WI38 (cell line): ENCODE results near the gene GUK1.
"Not testable (repeated sequence)": the region's sequence is repeated elsewhere in the genome, so short reads cannot be mapped to it uniquely, and the experiment has no call there.

Experiments
- H3K4me3 ChIP-seq: 2 replicates; pipeline ENCODE4 v1.5.1; 2011; ENCODE audit warnings: low read depth, mild to moderate bottlenecking, control low read depth, low read length
- CTCF ChIP-seq: IDR thresholded peaks from 2 replicates; pipeline ENCODE4 v1.5.1; 2012; ENCODE audit warnings: low read depth, mild to moderate bottlenecking, control low read depth, low read length

GUK1 gene

DNA sequence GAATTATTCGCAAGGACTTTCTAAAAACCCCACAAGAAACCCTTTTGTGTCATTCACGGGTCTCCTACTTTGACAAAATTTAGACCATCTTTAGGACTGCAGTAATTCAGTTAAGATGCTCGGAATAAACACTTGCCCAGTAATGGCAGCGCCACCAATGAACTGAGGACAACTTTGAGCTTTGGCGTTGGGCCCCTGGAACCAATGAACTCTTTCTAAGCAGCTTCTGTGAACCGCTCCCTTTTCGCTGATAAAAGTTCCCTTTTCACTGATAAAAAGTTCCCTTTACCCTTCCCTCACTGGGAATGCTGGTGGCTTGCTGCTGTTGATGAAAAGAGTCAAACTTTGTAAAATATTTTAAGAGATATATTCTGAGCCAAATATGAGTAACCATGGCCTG lies 29.5 kb upstream of the GUK1 start:
- no peak overlapping the region for H3K4me3 ChIP-seq
- TF ChIP-seq CTCF: no peak

DNA sequence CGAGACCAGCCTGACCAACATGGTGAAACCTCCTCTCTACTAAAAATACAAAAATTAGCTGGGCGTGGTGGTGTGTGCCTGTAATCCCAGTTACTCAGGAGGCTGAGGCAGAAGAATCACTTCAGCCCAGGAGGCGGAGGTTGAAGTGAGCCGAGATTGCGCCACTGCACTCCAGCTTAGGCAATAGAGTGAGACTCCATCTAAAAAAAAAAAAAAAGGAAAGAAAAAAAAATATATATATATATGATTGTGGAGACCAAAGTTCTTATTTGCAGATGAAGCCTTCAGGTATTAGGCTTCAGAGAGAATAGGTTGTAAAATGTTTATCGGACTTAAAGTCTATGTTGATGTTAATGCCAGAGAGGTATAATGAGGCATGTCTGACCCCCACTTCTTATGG lies 28.8 kb upstream of the GUK1 start:
- H3K4me3 ChIP-seq: not testable (repeated sequence)

DNA sequence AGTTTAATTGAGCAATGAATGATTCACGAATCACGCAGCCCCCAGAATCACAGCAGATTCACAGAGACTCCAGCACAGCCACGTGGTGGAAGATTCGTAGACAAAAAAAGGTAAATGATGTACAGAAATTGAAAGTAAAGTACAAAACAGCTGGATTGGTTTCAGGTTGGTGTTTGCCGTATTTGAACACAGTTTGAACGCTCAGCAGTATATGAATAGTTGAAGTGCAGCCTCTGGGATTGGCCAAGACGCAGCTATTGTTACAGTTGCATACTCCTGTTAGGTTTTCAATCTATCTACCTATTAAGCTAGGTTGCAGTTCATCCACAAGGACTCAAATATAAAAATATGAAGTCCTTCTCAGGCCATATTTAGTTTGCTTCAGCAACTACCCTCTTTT lies 27.9 kb upstream of the GUK1 start:
- TF ChIP-seq CTCF: no peak
- H3K4me3 ChIP-seq: no peak overlapping the region

DNA sequence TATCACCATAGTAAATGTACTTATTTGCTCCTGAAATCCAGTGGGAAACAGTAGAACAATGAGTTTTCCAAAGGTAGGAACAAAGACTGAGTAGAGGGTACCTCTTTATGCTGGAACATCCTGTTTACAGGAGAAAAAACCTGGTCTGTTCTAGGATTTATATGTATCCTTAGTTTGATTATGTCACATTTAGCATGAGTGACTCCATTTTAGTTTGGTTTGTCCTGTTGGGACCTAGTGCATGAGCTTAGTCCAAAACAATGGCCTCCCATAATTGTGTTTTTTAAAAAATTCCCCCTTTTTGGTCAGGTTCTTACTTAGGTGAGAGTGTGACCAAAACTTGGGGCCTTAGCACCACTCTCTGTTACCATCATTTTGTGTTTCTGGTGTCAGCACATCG lies 27.5 kb upstream of the GUK1 start:
- no peak for TF ChIP-seq CTCF

GRCh38 chr1:228114827-228115226 lies 25.3 kb upstream of the GUK1 start:
- H3K4me3 ChIP-seq: no peak overlapping the region
- no peak for TF ChIP-seq CTCF

More for the DNA sequence above, 27.5 kb upstream of the GUK1 start:
- H3K4me3 ChIP-seq: no peak overlapping the region

DNA sequence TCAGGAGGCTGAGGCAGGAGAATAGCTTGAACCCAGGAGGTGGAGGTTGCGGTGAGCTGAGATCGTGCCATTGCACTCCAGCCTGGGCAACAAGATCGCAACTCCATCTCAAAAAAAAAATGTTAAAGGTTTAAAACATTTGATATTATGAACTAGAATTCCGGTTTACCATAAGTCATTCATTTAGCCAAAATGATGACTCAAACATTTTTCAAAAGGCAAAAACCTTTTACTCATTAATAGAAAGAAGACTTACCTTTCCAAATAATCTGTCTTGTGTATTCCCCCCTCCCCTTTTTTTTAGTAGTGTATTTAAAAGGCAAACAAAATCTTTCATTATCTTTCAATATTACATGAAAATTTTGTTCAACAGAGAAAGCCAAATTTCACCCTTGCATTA lies 22.7 kb upstream of the GUK1 start:
- H3K4me3 ChIP-seq: no peak overlapping the region
- no peak for TF ChIP-seq CTCF

GRCh38 chr1:228118040-228118439 lies 22.0 kb upstream of the GUK1 start:
- TF ChIP-seq CTCF: no peak
- no peak overlapping the region for H3K4me3 ChIP-seq

GRCh38 chr1:228120351-228120750 lies 19.7 kb upstream of the GUK1 start:
- TF ChIP-seq CTCF: no peak
- H3K4me3 ChIP-seq: no peak overlapping the region
